Mononuclear cell (primary cell): ENCODE results near the gene SMYD2. TPM values are rescaled to one million over a fixed set of nuclear protein-coding genes. Genes with fewer than 3 reads are reported as not detected.

Experiments used
- H3K27me3 ChIP-seq: 2 replicates; pipeline ENCODE4 v1.6.0; 2011; ENCODE audit warnings: low read length, control low read depth; ENCODE audit not compliant: insufficient read depth
- H3K4me1 ChIP-seq: 2 replicates; pipeline ENCODE4 v1.5.1; 2011; ENCODE audit warnings: mild to moderate bottlenecking, low read length, control low read depth; ENCODE audit not compliant: insufficient read depth
- H3K4me3 ChIP-seq: 2 replicates; pipeline ENCODE4 v1.5.1; 2011; ENCODE audit warnings: mild to moderate bottlenecking, low read length, moderate library complexity
- H3K9me3 ChIP-seq: 2 replicates; pipeline ENCODE4 v1.5.1; 2011; ENCODE audit warnings: low read depth, mild to moderate bottlenecking, control low read depth, low read length
- total RNA-seq: library from RNA; depleted of rRNA; stranded (reverse); fragments of >200 nt; gene quantifications from one replicate; pipeline ENCODE4 v1.2.3, GENCODE V29; 2012

Gene SMYD2
- total RNA-seq, 1 donor: 18.9 TPM

DNA sequence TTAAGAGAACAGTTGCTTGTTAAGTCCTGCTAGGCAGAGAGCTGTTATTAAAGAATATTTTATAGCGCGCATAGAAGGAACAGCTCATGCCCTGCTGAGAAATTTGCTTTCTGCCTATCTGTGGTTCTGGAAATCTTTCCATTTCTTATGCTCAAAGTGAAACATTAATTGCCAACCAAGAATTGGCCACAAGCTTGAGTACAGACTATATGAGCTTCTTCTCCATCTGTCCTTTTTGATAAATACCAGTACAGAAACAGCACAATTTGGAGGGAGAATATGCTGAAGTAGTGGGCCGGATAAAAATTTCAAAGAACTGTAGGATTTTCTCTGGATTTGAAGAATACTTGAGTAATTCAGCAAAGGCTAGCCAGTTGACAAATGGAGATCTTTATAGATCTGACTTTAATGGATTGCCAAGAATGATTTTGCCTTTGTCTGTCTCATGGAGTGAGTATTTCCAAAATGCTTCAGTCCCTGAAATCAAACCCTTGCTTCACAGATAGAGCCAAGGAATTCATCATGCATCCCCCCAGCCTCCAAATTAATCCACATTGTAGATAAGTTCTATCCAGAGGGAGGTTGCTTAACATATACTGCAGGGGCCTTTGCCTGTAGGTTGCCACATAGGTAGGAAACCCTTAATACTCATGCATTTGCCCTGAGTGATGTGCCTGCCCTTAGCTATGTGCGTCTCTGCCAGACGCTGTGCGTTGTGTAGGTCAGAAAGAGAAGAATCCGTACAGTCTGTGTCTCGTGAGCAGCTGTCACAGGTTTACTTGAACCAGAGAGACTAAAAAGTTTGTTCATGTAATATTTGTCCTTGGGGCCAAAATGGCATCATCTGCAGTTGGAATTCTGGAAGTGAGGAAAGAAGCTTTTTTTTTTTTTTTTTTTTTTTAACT, 44.2 kb downstream of the SMYD2 start:
- Histone ChIP-seq H3K27me3 (no peaks in the 10 kb centered on the region), H3K4me3 (no peak overlapping the region), H3K4me1 (no peaks in the 10 kb centered on the region), H3K9me3 (no peaks in the 10 kb centered on the region)

DNA sequence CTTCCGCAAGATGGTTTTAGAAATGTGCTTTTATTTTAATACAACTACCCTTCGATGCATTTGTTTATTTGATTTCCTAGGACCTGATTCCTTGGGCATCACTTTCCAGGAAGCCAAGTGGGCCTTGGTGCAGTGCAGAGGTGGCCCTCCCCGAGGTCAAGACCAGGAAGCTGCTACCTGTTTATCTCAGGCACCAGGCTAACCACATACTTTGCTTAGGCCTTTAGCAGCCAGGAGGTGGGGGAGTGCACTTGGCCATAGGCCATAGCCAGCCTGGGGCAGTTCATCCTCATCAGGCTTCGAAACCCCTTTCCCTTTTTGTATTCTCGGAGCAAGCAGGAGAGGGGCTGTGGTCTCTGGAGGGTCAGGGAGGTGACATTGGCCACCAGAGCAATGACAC, 45.4 kb downstream of the SMYD2 start:
- Histone ChIP-seq H3K9me3 (no peaks in the 10 kb centered on the region), H3K4me1 (no peaks in the 10 kb centered on the region), H3K27me3 (no peaks in the 10 kb centered on the region), H3K4me3 (no peak overlapping the region)

DNA sequence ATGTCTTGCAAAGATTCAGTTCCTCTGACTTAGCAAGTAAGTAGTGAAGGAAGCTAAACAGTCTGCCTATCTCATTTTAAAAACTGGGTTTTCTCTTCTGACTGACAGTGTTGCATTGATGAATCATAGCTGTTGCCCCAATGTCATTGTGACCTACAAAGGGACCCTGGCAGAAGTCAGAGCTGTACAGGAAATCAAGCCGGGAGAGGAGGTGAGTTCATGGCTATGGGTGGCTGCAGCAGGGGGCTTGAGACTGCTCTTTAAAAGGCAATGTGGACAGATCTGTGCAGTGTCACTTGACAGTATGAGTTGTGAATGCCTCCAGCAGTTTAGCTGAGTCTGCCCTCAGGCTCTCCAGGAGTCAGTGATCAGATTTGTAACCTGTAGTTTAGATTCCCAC, 46.6 kb downstream of the SMYD2 start:
- Histone ChIP-seq H3K4me3 (no peak overlapping the region), H3K27me3 (no peaks in the 10 kb centered on the region), H3K4me1 (no peaks in the 10 kb centered on the region), H3K9me3 (no peaks in the 10 kb centered on the region)

DNA sequence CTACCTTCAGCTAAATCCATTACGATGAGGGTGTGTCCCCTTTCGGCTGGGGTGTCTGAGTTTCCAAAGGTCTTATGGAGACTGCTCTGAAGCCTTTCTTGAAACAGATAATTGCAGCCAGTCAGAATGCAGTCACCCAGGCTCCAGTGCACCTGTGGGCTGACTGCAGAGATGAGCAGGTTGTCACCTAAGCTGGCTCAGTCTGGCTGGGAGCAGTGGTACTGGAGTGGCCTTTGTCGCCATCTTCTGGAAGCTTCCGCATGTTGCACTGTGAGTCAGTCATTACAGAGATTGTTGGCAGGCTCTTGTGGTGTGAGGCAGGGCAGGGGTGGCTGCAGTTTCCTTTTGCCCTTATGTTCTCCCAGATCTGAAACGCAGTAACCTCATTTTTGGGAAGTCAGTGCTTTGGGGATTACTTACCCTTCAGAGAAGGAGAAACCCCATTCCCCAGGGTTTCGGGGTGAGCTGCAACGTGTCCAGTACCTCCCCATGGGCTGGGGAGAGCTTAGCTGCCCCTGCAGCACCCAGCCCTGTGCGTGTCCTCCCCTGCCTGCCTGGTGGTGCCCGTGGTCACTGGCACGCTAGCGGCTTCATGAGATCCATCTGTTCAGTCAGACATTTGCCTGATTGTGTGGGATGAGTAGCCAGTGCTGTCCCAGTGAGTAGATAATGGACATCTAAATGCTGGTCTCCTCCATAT, 48.0 kb downstream of the SMYD2 start:
- Histone ChIP-seq H3K4me1 (no peaks in the 10 kb centered on the region), H3K27me3 (no peaks in the 10 kb centered on the region), H3K9me3 (no peaks in the 10 kb centered on the region), H3K4me3 (no peak overlapping the region)

DNA sequence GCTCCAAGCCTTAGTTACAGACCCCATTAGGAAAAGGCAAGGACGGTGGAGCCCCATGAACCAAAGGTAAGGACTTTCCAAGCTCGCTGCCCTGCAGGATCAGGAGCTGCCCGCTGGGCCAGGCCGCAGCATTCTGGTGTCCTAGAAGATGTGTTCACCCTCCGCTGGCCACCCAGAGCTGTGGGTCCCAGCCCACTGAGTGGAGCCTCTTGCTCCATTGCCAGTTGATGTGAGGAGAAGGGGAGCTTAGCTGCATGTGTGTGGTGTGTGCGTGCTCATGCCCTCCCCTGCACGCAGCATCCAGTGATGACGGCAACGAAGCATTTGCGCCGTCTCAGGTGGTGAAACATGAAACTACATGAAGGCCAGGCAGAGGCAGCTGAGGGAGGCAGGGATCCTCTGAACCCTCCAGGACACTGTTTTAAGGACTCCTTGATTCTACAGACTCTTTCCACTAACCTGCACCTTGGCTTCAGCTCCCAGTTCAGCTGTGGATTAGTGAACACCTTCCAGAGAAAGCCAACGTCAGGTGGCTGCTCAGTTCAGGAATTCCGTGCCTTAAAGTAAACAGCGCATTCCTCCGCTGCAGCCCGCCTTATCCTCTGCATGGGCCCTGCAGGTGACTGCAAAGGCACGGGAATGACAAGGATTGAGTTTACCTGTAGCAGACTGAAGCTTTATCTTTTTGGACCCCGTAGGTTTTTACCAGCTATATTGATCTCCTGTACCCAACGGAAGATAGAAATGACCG, 48.7 kb downstream of the SMYD2 start:
- H3K4me1 ChIP-seq: no peaks in the 10 kb centered on the region
- H3K9me3 ChIP-seq: no peaks in the 10 kb centered on the region
- H3K4me3 ChIP-seq: no peak overlapping the region
- H3K27me3 ChIP-seq: no peaks in the 10 kb centered on the region

DNA sequence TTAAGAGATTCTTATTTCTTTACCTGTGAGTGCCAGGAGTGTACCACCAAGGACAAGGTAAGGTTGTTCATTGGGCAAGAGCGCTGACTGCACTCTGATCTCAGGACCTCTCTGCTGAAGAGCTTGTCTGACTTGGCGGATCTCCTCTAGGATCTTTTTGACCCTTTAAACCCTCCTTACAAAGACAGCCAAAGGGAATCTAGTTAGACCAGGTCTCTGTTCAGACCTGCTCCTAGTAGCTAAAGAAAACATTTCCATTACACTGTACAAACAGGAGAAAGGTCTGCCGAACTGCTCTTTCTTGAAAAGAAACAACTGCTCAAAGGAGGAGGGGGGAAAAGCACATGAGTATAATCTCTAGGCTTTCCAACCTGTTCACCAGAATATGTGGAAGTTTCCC, 49.3 kb downstream of the SMYD2 start:
- H3K9me3 ChIP-seq: no peaks in the 10 kb centered on the region
- H3K4me1 ChIP-seq: no peaks in the 10 kb centered on the region
- H3K4me3 ChIP-seq: no peak overlapping the region
- H3K27me3 ChIP-seq: no peaks in the 10 kb centered on the region

DNA sequence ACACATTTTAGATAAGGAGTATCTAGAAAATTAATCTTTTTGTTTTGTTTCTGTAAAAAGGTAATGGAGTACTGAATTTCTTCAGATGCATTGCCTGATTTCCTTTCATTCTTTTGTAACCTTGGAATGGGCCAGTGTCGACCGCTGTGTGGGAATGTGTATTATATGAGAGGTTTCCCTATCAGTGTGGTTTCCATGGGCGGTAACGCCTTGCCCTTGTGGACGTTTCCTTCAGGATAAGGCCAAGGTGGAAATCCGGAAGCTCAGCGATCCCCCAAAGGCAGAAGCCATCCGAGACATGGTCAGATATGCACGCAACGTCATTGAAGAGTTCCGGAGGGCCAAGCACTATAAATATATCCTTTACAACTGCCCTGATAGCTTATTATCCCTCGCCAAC, 49.8 kb downstream of the SMYD2 start:
- no peaks in the 10 kb centered on the region for H3K9me3 ChIP-seq
- H3K27me3 ChIP-seq: no peaks in the 10 kb centered on the region
- H3K4me3 ChIP-seq: no peak overlapping the region
- no peaks in the 10 kb centered on the region for H3K4me1 ChIP-seq

DNA sequence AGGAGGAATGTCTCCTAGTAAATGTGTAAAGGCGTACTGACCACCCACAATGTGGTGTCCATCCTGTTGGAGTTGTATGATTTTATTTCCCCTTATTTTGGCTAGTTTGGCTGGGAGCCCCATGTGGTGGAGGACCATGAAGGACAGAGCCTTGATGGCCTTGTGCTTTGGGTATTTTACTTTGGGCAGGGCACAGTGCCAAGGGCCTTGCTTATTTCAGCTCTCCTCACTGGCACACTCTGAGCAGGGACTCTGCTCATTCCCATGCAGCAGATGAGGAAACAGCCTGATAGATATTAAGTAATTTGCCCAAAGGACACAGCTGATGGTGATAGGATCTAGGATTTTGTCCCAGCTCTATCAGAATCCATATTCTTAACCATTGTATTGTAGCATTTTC, 50.2 kb downstream of the SMYD2 start:
- H3K4me3 ChIP-seq: no peak overlapping the region
- no peaks in the 10 kb centered on the region for H3K27me3 ChIP-seq
- H3K4me1 ChIP-seq: no peaks in the 10 kb centered on the region
- no peaks in the 10 kb centered on the region for H3K9me3 ChIP-seq

DNA sequence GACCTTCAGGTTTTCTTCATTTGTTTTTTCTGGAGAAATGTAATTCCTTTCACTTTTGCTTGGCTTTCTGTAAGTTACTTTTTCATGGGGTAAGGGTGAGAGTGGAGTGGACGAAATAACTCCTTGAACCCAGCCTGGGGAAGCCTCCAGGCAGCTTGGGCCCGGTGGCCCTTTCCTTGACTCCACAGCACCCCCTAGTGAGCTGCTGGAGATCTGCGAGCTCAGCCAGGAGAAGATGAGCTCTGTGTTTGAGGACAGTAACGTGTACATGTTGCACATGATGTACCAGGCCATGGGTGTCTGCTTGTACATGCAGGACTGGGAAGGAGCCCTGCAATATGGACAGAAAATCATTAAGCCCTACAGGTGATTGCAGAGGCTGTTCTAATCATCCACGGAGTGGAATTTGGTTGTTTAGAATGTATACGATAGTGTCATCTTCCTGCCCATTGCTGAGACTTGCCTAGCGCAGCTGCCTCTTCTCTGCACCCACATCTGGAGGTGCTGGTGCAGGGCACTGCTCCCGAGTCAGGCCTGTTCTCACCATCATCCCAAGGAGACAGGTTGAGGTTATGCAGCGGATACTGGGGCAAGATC, 51.0 kb downstream of the SMYD2 start:
- Histone ChIP-seq H3K27me3 (no peaks in the 10 kb centered on the region), H3K4me3 (no peak overlapping the region), H3K9me3 (no peaks in the 10 kb centered on the region), H3K4me1 (no peaks in the 10 kb centered on the region)

DNA sequence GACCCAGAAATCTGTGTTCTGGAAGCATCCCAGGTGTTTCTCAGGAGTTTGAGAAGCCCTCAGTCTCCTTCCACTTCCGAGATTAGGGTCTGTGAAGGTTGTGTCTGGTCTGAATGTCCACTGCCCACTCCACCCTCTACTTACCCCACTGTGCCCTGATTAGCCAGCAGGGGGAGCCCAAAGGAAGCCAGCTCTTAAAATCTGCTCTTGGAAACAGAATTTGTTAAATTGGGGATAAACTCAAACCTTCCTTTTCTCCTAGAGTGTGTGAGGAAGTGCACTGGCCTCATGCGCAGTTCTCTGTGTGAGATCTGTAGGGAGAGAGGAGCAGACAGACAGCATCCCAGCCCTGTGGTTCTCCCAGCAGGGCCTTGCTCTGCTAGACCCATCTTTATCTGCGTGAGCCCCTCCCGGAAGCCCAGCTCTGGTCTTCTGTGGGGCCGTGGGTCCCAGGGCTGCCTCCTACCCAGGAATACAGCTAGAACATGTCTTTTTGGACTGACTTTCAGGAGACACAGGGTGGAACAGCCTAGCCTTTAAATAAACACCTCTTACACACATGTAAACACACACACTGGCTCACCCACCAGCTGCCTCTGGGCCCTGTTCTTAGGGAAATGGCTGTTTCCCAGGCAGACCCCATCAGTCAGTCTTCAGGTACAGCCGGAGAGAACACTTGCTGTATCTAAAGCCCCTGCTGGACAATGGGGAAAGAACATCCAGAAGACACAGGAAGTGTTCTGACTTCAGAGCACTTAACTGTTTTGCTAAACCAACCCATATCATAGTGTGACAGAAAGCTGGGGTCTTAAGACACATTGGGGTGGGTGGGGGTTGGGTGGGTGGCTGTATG, 52.2 kb downstream of the SMYD2 start:
- Histone ChIP-seq H3K27me3 (no peaks in the 10 kb centered on the region), H3K4me1 (no peaks in the 10 kb centered on the region), H3K4me3 (no peak overlapping the region), H3K9me3 (no peaks in the 10 kb centered on the region)

DNA sequence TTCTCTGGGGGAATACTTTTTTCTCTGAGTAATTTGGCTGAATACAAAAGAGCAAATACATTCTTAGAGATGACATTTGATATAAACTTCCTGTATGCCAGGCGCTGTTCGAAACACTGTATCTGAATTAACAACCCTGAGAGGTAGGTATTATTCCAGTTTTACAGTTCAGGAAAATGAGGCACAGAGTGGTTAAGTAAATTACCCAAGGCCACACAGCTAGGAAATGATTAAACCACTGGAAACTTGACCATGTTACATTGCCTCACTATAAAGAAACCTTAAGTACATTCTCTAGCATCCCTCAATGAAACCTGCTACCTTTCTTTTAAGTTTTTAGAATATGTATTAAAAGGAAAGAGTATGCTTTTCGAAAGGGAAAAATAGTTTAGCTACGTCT, 54.6 kb downstream of the SMYD2 start:
- no peaks in the 10 kb centered on the region for H3K4me1 ChIP-seq
- H3K9me3 ChIP-seq: no peaks in the 10 kb centered on the region
- H3K27me3 ChIP-seq: no peaks in the 10 kb centered on the region
- H3K4me3 ChIP-seq: no peak overlapping the region

DNA sequence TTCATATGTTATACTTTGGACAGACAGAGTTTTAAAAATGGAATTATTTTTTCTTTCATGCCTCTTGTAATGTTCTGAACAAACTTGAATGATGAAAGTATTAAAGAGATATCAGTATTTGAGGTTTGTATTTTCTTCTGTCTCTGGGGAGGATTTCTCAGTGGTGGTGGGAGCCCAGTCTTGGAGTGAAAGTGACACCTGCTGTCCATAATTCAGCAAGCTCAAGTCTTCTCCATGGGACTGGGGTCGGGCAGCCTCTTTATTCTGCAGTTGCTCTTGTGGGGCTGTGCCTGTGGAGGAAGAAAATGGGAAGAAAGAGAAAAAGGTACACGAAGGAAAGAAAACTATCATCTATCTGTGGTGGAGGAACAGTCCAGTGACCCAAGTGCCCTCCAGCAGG, 56.1 kb downstream of the SMYD2 start:
- no peaks in the 10 kb centered on the region for H3K9me3 ChIP-seq
- H3K4me3 ChIP-seq: no peak overlapping the region
- H3K27me3 ChIP-seq: no peaks in the 10 kb centered on the region
- H3K4me1 ChIP-seq: no peaks in the 10 kb centered on the region

DNA sequence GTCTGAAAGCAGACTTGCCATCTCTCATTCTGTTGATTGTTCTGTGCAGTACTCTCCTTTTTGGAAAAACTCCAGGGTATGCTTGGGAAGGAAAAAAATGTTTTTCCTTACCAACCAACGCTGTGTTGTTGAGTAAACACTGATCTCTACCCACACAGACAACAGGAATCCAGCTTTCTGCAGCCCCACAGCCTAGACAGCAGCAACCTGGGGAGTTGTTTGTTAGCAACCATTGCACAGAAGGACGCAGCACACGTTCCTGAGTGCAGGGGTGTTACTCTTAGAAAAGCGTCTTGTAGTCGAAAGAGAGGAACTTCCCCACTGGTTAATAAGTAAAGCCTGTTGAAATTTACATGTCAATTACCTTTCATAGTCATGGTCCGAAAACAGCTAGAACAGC, 56.6 kb downstream of the SMYD2 start:
- Histone ChIP-seq H3K9me3 (no peaks in the 10 kb centered on the region), H3K27me3 (no peaks in the 10 kb centered on the region), H3K4me3 (no peak overlapping the region), H3K4me1 (no peaks in the 10 kb centered on the region)

DNA sequence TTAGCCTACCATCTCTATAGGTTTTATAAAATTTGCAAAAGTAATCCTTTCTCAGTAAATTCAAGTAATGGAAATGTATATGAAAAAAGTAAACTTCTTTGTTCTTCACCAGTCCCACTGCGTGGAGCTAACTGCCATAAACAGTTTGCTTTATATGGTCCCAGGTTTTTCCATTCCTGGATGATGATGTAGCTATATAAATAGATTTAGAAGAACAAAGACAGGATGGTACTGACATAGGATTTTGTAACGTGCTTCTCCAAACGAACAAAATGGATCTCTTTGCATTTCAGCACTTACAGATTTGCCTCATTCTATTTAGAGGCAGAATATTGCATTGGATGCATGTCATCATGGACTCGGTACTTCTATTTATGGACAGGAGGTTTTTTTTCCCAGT, 57.3 kb downstream of the SMYD2 start:
- Histone ChIP-seq H3K9me3 (no peaks in the 10 kb centered on the region), H3K4me1 (no peaks in the 10 kb centered on the region), H3K4me3 (no peak overlapping the region), H3K27me3 (no peaks in the 10 kb centered on the region)
